Prostate gland (tissue), 2 donors: ENCODE results near the gene MMP2.

Source experiments
- CTCF ChIP-seq, 4 experiments: fragments of 200-600 bp in 2 of 4; fragments of 450-650 bp in 2 of 4; sonication (generic) in 2 of 4; IDR thresholded peaks; 1 replicate in 3 of 4; 2 replicates in 1 of 4; pipeline ENCODE4 v1.5.1; 2016 to 2019; ENCODE audit warnings: antibody characterized with exemption in 4 of 4, mild to moderate bottlenecking in 2 of 4, moderate library complexity in 2 of 4
- POLR2A ChIP-seq: fragments of 450-650 bp; IDR thresholded peaks from one replicate; pipeline ENCODE4 v1.6.1; 2016; ENCODE audit warnings: antibody characterized with exemption, mild to moderate bottlenecking

GRCh38 chr16:55479430-55480140 lies 587 bp downstream of the MMP2 start:
- TF ChIP-seq CTCF (IDR thresholded peaks at IDR 0.05) (no peak), POLR2A (no peak)
